Choroid plexus epithelial cell (primary cell): Measurements from ENCODE around the gene BCR.

Experiments used
- DNase-seq: peaks from one replicate; pipeline ENCODE4 v3.0.0-alpha.2; 2010; ENCODE audit warnings: low read depth
- H3K4me3 ChIP-seq: 2 replicates; pipeline ENCODE4 v1.5.1; 2011; ENCODE audit warnings: low read depth, mild to moderate bottlenecking, control low read depth, low read length, moderate library complexity
- CTCF ChIP-seq: conservative IDR thresholded peaks from 2 replicates; pipeline ENCODE4 v1.5.1; 2011; ENCODE audit warnings: low read depth, mild to moderate bottlenecking, control low read depth, inconsistent platforms, low read length, moderate library complexity

Gene BCR

DNA sequence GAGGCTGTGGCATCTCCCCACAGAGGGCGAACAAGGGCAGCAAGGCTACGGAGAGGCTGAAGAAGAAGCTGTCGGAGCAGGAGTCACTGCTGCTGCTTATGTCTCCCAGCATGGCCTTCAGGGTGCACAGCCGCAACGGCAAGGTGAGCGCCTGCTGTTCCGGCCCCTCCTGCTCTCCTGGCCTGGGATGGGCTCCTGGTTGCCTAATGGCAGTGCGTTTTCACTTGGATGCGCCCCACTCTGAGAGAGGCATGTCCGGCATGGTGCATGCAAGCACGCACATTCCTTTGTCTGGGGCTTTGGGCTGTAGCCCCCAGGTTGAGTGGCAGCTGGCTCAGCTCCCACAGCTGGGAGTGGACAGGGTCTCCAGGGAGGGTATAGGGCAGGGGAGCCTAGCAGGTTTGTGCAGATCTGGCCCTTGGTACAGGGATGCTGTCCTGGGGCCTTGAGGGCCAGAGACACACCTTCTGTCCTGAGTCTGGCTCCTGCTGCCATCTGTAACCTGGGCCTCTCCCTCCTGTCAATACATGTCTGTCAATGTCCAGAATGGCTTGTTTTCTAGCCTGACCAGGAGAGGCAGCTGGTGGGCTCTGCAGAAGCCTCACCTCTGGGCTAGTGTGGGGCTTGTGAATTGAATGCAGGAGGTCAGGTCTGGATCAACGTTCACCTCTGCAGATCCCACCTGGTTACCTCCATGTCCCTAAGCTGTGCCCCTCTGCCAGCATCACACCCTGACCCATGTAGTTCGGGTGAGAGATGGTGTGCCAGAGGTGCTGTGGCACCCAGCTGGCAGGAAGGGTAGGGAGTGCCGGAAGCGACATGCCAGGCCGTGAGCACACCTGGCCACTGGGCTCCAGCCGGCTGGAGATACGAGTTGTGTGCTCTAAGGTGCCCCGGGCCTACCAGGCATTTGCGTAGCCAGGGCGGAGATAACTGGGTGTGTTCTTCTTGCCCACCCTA, 107.1 kb downstream of the BCR start:
- no peak overlapping the region for H3K4me3 ChIP-seq
- no peak for TF ChIP-seq CTCF
- no peak for DNase-seq

DNA sequence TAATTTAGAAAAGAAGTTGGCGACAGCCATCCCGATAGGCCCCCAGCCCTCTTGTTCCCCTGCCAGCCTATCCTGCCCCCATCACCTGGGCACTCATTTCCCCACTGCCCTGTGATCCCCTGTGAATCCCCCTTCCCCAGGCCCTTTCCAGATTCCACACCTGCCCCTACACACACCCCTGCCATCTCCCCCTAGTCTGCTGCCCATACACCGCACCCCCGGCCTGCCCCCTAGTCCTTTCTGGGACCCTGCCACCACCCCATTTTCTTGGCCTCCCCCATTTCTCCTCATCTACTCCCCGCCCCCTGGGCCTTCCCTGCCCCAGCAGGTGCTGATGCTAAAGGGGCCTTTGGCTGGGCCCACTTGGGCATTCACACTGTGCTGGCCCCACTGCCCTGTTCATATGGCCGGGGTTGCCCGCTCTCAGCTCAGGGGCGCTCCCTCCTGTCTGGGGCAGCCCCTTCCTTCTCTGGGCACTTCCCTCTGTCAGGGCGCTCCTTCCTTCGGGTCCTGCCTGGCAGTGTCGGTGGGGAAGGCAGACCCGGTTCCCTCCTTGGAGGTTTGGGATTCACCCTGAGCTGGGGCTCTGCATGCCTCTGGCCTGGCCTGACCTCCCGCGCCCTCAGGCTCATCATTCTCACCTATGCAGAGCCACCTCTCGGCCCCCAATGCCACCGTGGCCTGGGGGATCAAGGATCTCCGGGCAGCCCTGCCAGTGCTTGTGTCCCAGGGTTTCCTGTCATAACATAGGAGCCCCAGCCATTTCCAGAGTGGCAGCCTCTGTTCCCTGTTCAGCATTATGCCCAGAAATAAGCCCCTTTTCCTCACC, 108.2 kb downstream of the BCR start:
- no peak for DNase-seq
- TF ChIP-seq CTCF = no peak
- H3K4me3 ChIP-seq = no peak overlapping the region

DNA sequence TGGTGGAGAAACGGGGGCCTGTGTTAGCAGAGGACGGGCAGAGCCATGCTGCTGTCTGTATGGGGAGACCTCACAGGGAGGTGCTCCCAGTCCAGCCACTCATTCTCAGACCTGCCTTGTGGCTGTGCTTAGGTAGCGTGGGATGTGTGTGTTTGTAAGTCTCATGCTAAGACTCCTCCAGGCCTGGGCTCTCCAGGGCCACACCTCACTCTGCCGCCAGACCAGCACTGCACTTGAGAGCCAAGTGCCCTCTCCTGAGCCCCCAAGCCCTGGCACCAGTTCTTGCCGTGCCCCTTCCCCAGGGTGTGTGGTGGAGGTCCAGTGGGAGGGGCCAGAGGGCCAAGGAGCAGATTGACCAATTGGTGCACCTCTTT, 108.8 kb downstream of the BCR start:
- no peak for TF ChIP-seq CTCF
- no peak for DNase-seq
- H3K4me3 ChIP-seq = no peak overlapping the region

DNA sequence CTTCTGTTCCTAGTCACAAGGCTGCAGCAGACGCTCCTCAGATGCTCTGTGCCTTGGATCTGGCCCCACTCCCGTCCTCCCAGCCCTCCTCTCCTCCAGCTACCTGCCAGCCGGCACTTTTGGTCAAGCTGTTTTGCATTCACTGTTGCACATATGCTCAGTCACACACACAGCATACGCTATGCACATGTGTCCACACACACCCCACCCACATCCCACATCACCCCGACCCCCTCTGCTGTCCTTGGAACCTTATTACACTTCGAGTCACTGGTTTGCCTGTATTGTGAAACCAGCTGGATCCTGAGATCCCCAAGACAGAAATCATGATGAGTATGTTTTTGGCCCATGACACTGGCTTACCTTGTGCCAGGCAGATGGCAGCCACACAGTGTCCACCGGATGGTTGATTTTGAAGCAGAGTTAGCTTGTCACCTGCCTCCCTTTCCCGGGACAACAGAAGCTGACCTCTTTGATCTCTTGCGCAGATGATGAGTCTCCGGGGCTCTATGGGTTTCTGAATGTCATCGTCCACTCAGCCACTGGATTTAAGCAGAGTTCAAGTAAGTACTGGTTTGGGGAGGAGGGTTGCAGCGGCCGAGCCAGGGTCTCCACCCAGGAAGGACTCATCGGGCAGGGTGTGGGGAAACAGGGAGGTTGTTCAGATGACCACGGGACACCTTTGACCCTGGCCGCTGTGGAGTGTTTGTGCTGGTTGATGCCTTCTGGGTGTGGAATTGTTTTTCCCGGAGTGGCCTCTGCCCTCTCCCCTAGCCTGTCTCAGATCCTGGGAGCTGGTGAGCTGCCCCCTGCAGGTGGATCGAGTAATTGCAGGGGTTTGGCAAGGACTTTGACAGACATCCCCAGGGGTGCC, 109.8 kb downstream of the BCR start:
- DNase-seq = peak; percentile 70
- H3K4me3 ChIP-seq = no peak overlapping the region
- peak; percentile 96 for TF ChIP-seq CTCF

DNA sequence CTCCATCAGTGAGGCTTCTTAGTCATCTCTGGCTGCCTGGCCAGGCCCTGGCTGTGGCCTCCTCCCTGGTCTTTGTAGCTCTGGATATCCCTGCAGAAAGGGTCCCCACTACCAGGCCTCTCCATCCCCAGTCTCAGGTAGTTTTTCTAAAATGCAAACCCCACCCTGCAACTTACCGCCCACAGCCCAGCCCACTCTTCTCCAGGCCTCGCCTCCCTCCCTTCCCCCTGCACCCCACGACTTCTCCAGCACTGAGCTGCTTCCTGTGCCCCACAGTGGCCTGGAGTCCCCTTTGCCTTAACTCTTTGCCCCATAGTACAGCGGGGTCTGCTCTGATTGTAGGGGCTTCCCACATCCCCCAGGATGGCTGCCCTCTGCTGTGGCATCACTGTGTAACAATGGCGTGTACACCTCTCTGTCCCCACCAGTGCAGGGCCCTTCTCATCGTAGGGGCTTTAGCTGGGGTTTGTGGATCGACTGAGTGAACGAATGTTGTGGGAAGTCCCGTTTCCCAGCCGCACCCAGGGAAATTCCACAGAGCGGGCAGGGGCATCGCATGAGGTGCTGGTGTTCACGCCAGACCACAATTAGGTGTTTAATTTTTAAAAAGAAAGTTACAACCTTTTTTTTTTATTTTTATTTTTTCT, 111.6 kb downstream of the BCR start:
- no peak for TF ChIP-seq CTCF
- no peak for DNase-seq
- no peak overlapping the region for H3K4me3 ChIP-seq
